Measurements from ENCODE around the gene DAD1. TPM values are rescaled to one million over a fixed set of nuclear protein-coding genes. Genes with fewer than 3 reads are reported as not detected.

Gene DAD1
- total RNA-seq, 2 donors from 2014 or later: 165 to 188 TPM

DNA sequence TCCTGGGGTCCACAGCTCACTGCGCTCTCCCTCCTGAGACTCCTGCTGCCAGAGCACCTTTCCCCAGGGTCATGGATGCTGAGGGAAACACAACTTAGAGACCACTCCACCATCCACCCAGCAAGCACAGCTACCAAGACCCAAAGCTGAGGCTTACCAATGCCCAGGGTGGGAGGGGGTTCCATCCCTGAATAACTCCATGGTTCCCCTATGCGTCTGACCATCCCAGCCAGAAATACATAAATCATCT lies 36.3 kb downstream of the DAD1 start:
- peaks cover 35 to 41% of the 10 kb centered on the region in 2 donors for H3K36me3 Mint-ChIP-seq (ENCODE audit: insufficient read depth in 2 of 2)
- ATAC-seq (replicated peaks in 1 of 2) (no peak), DNase-seq (no peak)
- peaks cover 94% of the 10 kb centered on the region for H3K4me1 Mint-ChIP-seq (ENCODE audit: low read depth)
- H3K27me3 Mint-ChIP-seq (ENCODE audit: low read depth): no peaks in the 10 kb centered on the region
- peak overlapping the region; percentile 80 to 89 for H3K4me3 Mint-ChIP-seq
- H3K27ac Mint-ChIP-seq: peak overlapping the region; percentile 97
- H3K9me3 Mint-ChIP-seq: no peaks in the 10 kb centered on the region

DNA sequence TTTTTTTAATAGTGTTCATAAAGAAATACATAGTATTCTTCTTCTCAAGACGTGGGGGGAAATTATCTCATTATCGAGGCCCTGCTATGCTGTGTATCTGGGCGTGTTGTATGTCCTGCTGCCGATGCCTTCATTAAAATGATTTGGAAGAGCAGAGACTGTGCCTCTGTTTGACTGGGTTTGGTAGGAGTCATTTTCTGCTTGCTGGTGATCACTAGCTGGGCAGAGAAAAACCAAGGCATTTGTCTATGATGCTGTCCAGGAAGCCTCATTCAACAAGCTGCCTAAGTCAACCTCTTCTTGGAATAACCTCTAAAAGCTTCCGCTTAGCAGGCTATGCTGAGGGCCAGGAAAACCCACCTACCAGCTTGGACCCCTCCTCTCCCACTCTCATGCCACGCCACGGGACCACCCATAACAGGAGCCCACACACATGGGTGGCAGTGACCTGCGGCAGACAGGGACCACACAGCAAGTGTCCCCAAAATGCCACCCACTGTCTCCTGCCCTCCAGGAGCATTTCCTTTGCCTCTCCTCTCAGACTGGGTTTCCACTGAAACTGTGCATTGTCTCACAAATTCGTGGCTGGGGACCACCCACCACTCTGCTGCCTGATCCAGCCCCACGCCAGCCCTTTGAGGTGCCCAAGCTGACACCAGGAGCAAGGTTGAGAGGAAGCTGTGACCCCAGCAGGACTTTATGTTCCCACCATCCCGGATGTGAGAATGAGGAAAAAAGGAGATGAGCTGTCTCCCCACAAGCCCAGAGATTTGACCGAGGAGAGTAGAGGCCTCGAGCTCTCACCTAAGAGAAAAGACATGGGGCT lies 36.8 kb downstream of the DAD1 start:
- Mint-ChIP-seq H3K27me3 (ENCODE audit: low read depth) (no peaks in the 10 kb centered on the region), H3K4me3 (peak overlapping the region; percentile 80 to 89), H3K27ac (peak overlapping the region; percentile 97), H3K36me3 (ENCODE audit: insufficient read depth in 2 of 2) (peaks cover 35 to 43% of the 10 kb centered on the region in 2 donors), H3K9me3 (no peaks in the 10 kb centered on the region), H3K4me1 (ENCODE audit: low read depth) (peaks cover 94% of the 10 kb centered on the region)
- DNase-seq (no peak), ATAC-seq (replicated peaks in 1 of 2) (no peak)

GRCh38 chr14:22551605-22551997 lies 37.4 kb downstream of the DAD1 start:
- Mint-ChIP-seq H3K36me3 (ENCODE audit: insufficient read depth in 2 of 2) (peaks cover 35 to 46% of the 10 kb centered on the region in 2 donors), H3K27ac (peak overlapping the region; percentile 97), H3K9me3 (no peaks in the 10 kb centered on the region), H3K4me1 (ENCODE audit: low read depth) (peaks cover 96% of the 10 kb centered on the region), H3K4me3 (peak overlapping the region; percentile 80 to 89), H3K27me3 (ENCODE audit: low read depth) (no peaks in the 10 kb centered on the region)
- ATAC-seq (replicated peaks in 1 of 2): no peak
- no peak for DNase-seq

GRCh38 chr14:22549981-22550673 lies 38.9 kb downstream of the DAD1 start:
- peaks cover 33 to 51% of the 10 kb centered on the region in 2 donors for H3K36me3 Mint-ChIP-seq (ENCODE audit: insufficient read depth in 2 of 2)

GRCh38 chr14:22549324-22549962 lies 39.6 kb downstream of the DAD1 start:
- no peaks in the 10 kb centered on the region for H3K9me3 Mint-ChIP-seq
- ATAC-seq (replicated peaks in 1 of 2) (no peak), DNase-seq (no peak)
- H3K4me1 Mint-ChIP-seq (ENCODE audit: low read depth): peaks cover 97% of the 10 kb centered on the region
- peak overlapping the region; percentile 97 for H3K27ac Mint-ChIP-seq
- H3K4me3 Mint-ChIP-seq: peak overlapping the region; percentile 80 to 89
- H3K36me3 Mint-ChIP-seq (ENCODE audit: insufficient read depth in 2 of 2): peaks cover 35 to 54% of the 10 kb centered on the region in 2 donors
- no peaks in the 10 kb centered on the region for H3K27me3 Mint-ChIP-seq (ENCODE audit: low read depth)

More at GRCh38 chr14:22549981-22550673, 38.9 kb downstream of the DAD1 start:
- no peaks in the 10 kb centered on the region for H3K9me3 Mint-ChIP-seq
- peak; percentile 81 to 86 for DNase-seq
- H3K27ac Mint-ChIP-seq: peak overlapping the region; percentile 97
- no peaks in the 10 kb centered on the region for H3K27me3 Mint-ChIP-seq (ENCODE audit: low read depth)
- peak overlapping the region; percentile 80 to 89 for H3K4me3 Mint-ChIP-seq
- ATAC-seq (replicated peaks in 1 of 2): peak; percentile 74 to 81
- H3K4me1 Mint-ChIP-seq (ENCODE audit: low read depth): peaks cover 97% of the 10 kb centered on the region

DNA sequence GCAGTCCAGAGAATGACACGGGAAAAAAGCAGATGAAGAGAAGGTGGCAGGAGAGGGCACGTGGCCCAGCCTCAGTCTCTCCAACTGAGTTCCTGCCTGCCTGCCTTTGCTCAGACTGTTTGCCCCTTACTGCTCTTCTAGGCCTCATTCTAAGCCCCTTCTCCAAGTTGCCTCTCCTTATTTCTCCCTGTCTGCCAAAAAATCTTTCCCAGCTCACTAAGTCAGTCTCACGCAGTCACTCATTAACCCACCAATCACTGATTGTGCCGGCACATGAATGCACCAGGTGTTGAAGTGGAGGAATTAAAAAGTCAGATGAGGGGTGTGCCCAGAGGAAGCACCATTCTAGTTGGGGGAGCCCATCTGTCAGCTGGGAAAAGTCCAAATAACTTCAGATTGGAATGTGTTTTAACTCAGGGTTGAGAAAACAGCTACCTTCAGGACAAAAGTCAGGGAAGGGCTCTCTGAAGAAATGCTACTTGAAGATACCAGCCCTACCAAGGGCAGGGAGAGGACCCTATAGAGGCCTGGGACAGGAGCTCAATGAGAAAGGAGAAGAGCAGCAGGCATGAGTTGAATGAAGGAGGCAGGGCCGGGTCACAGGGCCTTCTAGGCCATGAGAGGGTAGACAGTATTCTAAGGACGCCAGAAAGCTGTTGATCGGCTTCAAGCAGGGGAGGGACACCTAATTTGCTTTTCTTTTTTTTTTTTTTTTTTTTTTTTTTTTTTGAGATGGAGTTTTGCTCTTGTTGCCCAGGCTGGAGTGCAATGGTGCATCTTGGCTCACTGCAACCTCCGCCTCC lies 40.9 kb downstream of the DAD1 start:
- Mint-ChIP-seq H3K9me3 (no peaks in the 10 kb centered on the region), H3K27me3 (ENCODE audit: low read depth) (no peaks in the 10 kb centered on the region), H3K36me3 (ENCODE audit: insufficient read depth in 2 of 2) (peaks cover 40 to 63% of the 10 kb centered on the region in 2 donors), H3K4me3 (peak overlapping the region; percentile 80 to 89), H3K27ac (peak overlapping the region; percentile 97), H3K4me1 (ENCODE audit: low read depth) (peaks cover 99% of the 10 kb centered on the region)
- no peak for DNase-seq
- ATAC-seq (replicated peaks in 1 of 2): no peak

- Mint-ChIP-seq H3K9me3 (no peaks in the 10 kb centered on the region), H3K27ac (peak overlapping the region; percentile 97), H3K27me3 (ENCODE audit: low read depth) (no peaks in the 10 kb centered on the region), H3K4me3 (peak overlapping the region; percentile 80), H3K36me3 (ENCODE audit: insufficient read depth in 2 of 2) (peaks cover 39 to 63% of the 10 kb centered on the region in 2 donors), H3K4me1 (ENCODE audit: low read depth) (peaks cover 99% of the 10 kb centered on the region)
- ATAC-seq (replicated peaks in 1 of 2): no peak
- DNase-seq: no peak
Measured at GRCh38 chr14:22547313-22547947, 41.6 kb downstream of the DAD1 start.

DNA sequence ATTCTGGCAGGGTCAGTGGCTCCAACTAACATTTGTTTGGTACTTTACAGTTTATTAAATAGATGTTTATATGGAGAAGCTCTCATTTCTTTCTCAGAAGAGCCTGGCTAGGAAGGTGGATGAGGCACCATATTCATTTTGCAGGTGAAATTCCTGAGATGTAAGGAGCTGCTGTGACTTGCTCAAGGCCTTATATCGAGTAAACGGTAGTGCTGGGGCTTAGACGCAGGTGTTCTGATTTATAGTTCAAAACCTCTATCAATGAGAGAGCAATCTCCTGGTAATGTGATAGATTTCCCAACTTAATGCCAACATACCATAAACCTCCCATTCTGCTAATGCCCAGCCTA lies 42.3 kb downstream of the DAD1 start:
- ATAC-seq (replicated peaks in 1 of 2) (no peak), DNase-seq (no peak)
- no peaks in the 10 kb centered on the region for H3K27me3 Mint-ChIP-seq (ENCODE audit: low read depth)
- peaks cover 99% of the 10 kb centered on the region for H3K4me1 Mint-ChIP-seq (ENCODE audit: low read depth)
- H3K4me3 Mint-ChIP-seq: peak overlapping the region; percentile 80
- peak overlapping the region; percentile 97 for H3K27ac Mint-ChIP-seq
- H3K36me3 Mint-ChIP-seq (ENCODE audit: insufficient read depth in 2 of 2): peaks cover 40 to 65% of the 10 kb centered on the region in 2 donors
- no peaks in the 10 kb centered on the region for H3K9me3 Mint-ChIP-seq

- peaks cover 99% of the 10 kb centered on the region for H3K4me1 Mint-ChIP-seq (ENCODE audit: low read depth)
- peak overlapping the region; percentile 80 for H3K4me3 Mint-ChIP-seq
- ATAC-seq (replicated peaks in 1 of 2): no peak
- H3K36me3 Mint-ChIP-seq (ENCODE audit: insufficient read depth in 2 of 2): peaks cover 40 to 65% of the 10 kb centered on the region in 2 donors
- no peak for DNase-seq
- H3K9me3 Mint-ChIP-seq: no peaks in the 10 kb centered on the region
- no peaks in the 10 kb centered on the region for H3K27me3 Mint-ChIP-seq (ENCODE audit: low read depth)
- peak overlapping the region; percentile 97 for H3K27ac Mint-ChIP-seq
Measured at GRCh38 chr14:22545842-22546721, 42.9 kb downstream of the DAD1 start.

DNA sequence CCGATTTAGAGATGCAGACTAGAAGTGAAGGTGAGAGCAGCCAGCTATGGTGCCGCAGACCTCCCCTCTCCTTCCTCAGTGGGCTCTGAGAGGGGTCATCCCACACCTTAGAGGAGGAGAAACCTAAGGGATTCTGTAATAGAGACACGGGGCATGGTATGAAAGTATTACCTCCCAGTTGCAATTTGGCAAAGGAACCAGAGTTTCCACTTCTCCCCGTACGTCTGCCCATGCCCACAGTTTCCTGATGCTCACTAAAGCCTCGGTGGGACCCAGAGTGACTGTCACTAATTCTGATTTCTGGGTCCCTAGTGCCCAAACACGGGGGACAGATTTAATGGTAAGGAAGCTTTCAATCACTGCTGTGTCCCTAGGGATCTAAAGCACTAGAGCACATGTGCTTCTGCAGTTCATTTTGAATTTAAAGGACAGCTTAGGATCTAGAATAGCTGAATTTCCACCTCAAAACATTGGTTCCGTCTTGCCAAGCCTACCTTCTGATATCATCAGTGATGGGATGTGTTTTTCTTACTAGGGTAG lies 44.1 kb downstream of the DAD1 start:
- Mint-ChIP-seq H3K27ac (peak overlapping the region; percentile 97), H3K36me3 (ENCODE audit: insufficient read depth in 2 of 2) (peaks cover 41 to 68% of the 10 kb centered on the region in 2 donors), H3K27me3 (ENCODE audit: low read depth) (no peaks in the 10 kb centered on the region), H3K4me3 (peak overlapping the region; percentile 80), H3K9me3 (no peaks in the 10 kb centered on the region), H3K4me1 (ENCODE audit: low read depth) (peaks cover 100% of the 10 kb centered on the region)
- no peak for ATAC-seq (replicated peaks in 1 of 2)
- DNase-seq: no peak

DNA sequence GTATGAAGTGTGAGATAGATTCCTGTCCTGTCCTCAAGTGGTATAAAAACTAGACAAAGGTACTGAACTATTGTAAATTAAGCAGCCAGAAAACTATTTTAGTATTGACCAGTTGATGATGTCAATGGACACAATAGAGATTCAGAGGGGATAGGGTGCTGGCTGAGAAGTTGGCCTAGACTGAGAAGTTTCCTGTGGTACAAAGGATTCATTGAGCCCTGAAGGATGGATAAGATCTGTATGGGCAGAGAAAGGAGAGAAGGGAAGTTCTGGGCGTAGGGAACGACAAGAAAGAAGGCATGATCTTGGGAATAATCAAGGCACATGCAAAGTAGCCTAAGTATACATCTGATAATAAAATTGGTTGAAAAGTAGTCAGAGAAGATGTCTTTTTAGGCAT lies 44.6 kb downstream of the DAD1 start:
- Mint-ChIP-seq H3K27ac (peak overlapping the region; percentile 97), H3K36me3 (ENCODE audit: insufficient read depth in 2 of 2) (peaks cover 40 to 68% of the 10 kb centered on the region in 2 donors), H3K9me3 (no peaks in the 10 kb centered on the region), H3K4me3 (peak overlapping the region; percentile 80), H3K4me1 (ENCODE audit: low read depth) (peaks cover 100% of the 10 kb centered on the region), H3K27me3 (ENCODE audit: low read depth) (no peaks in the 10 kb centered on the region)
- DNase-seq: no peak
- no peak for ATAC-seq (replicated peaks in 1 of 2)

All from activated T-cell treated with anti-CD3 and anti-CD28 coated beads, Interleukin-2, amount 50 U/mL, for 72 hours (primary cell).